Measurements from ENCODE around the gene GPC1. TPM values are rescaled to one million over a fixed set of nuclear protein-coding genes. Genes with fewer than 3 reads are reported as not detected.
A peak's percentile ranks its signal among the peaks of the same experiment; 100 is the strongest.

GPC1 gene
- total RNA-seq, 1 donor from 2014 or later, result 58.0 TPM

- no peak overlapping the region for H3K4me3 Mint-ChIP-seq
- DNase-seq (ENCODE audit: extremely low spot score, unreplicated experiment), result peak; percentile 50
- H3K27me3 Mint-ChIP-seq, result peaks cover 6% of the 10 kb centered on the region
- no peak for TF ChIP-seq CTCF (conservative IDR thresholded peaks at IDR 0.05)
- H3K4me1 Mint-ChIP-seq (ENCODE audit: unreplicated experiment), result no peaks in the 10 kb centered on the region
- no peak overlapping the region for H3K27ac Mint-ChIP-seq
- H3K9me3 Mint-ChIP-seq, result no peaks in the 10 kb centered on the region
- H3K36me3 Mint-ChIP-seq, result no peaks in the 10 kb centered on the region
These were observed 24.7 kb upstream of the GPC1 start for GRCh38 chr2:240410808-240411207.

DNA sequence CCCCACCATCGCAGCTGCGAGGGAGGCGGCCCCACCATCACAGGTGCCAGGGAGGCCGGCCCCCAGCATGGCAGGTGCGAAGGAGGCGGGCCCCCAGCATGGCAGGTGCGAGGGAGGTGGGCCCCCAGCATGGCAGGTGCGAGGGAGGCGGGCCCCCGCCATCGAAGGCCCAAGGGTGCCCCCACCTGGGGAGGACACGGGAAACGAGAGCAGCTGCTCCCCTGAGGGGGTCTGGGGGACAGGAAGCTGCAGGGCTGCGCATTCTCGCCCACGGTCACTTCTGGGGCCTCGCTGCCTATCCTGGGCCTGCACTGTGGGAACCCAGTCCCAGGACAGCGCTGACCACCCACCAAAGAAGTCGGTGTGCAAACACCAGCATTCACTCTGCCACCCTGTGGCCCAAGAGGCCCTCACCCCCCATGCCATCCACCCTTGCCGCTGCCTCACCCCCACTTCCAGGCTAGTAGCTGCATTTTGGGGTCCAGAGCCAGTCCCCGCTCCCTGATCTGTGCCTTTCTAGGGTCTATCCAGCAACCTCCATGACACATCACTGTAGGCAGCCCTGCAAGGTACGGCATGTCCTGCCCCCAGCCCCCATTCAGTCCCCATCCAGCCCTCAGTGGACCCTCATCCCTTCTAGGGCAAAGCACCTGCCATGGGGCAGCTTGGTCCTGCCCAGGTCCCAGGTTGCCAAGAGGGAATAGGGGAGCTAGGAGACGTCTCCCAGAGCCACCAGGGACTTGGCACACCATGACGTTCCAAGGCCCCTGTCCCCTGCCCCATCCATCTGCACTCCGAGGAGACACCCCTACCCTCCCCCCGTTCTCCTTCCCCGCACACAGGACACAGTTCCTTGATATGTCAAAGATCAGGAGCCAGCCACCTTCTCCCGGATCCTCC is 24.0 kb upstream of the GPC1 start:
- H3K9me3 Mint-ChIP-seq, result no peaks in the 10 kb centered on the region
- peaks cover 6% of the 10 kb centered on the region for H3K27me3 Mint-ChIP-seq
- DNase-seq (ENCODE audit: extremely low spot score, unreplicated experiment), result peak; percentile 58
- H3K36me3 Mint-ChIP-seq, result no peaks in the 10 kb centered on the region
- no peak overlapping the region for H3K4me3 Mint-ChIP-seq
- no peak for TF ChIP-seq CTCF (conservative IDR thresholded peaks at IDR 0.05)
- H3K27ac Mint-ChIP-seq, result no peak overlapping the region
- no peaks in the 10 kb centered on the region for H3K4me1 Mint-ChIP-seq (ENCODE audit: unreplicated experiment)

GRCh38 chr2:240412211-240412861 is 23.1 kb upstream of the GPC1 start:
- H3K36me3 Mint-ChIP-seq, result no peaks in the 10 kb centered on the region
- no peak overlapping the region for H3K4me3 Mint-ChIP-seq
- H3K27ac Mint-ChIP-seq, result no peak overlapping the region
- no peaks in the 10 kb centered on the region for H3K9me3 Mint-ChIP-seq
- peak; percentile 65 for DNase-seq (ENCODE audit: extremely low spot score, unreplicated experiment)
- TF ChIP-seq CTCF (conservative IDR thresholded peaks at IDR 0.05), result no peak
- peaks cover 6% of the 10 kb centered on the region for H3K27me3 Mint-ChIP-seq
- H3K4me1 Mint-ChIP-seq (ENCODE audit: unreplicated experiment), result no peaks in the 10 kb centered on the region

DNA sequence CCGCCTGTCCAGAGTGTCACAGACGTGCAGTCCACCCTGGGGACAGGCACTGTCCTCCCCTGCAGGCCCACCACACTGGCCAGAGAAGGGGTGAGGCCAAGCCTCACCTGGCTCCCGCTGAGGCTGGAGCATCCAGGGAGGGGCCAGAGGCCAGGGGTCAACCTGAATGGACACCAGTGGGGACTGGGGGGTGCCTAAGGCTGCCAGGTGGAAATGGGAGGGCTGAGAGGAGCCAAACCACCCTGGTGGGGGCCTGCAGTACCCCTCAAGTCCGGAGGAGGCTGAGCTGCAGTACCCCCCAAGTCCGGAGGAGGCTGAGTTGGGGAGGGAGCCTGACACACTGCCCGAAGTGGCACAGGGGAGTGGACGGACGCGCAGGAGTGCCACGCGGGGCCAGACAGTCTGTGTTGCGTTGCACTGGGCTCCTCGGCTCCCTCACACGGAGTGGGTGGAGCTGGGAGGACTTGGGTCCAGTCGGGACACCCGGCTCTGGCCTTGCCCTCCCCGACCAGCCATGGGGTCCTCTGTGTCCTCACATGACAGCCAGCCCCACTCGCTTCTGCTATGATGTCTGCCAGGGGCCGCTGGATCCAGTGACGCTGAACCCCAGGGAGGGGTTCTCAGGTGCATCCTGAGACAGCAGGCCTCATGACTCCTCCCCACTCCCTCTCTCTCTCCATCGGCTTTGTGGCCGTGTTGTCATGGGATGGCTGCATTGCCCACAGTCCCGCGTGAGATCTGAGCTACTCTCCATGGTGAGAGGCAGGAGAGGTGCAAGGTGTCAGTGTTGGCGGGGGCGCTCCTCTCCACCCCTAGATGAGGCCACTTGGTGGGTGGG is 22.3 kb upstream of the GPC1 start:
- H3K4me1 Mint-ChIP-seq (ENCODE audit: unreplicated experiment), result no peaks in the 10 kb centered on the region
- no peaks in the 10 kb centered on the region for H3K9me3 Mint-ChIP-seq
- no peaks in the 10 kb centered on the region for H3K36me3 Mint-ChIP-seq
- H3K4me3 Mint-ChIP-seq, result no peak overlapping the region
- H3K27me3 Mint-ChIP-seq, result peaks cover 6% of the 10 kb centered on the region
- TF ChIP-seq CTCF (conservative IDR thresholded peaks at IDR 0.05), result no peak
- H3K27ac Mint-ChIP-seq, result no peak overlapping the region
- peak; percentile 68 for DNase-seq (ENCODE audit: extremely low spot score, unreplicated experiment)

DNA sequence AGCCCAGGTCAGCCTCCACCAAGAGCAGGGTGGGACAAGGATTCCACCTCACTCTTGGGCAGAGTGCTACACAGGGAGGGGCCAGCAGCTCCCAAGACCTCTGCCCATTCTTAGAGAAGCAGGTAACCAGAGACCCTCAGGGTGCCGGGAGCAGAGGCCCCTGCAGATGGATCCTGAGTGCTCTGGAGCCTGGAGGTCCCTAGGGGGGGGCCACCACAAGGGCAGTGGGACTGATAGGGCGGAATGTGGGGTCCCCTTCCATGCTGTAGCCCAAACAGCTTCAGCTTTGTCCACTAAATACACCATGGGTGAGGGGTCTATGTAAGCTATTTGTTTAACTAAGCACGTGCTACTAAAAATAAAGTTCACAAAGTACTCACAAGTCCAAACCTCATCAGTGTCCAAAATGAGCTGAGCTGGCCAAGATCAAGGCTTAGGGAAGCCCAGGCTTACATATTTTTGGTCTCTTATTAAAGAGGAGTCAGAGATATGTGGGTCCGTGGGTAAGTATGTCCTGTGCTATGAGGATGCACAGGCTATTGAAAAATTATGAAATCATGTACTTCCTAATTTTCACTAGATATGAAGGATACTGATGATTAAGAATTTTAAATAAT is 21.5 kb upstream of the GPC1 start:
- peaks cover 6% of the 10 kb centered on the region for H3K27me3 Mint-ChIP-seq
- peak; percentile 48 for DNase-seq (ENCODE audit: extremely low spot score, unreplicated experiment)
- TF ChIP-seq CTCF (conservative IDR thresholded peaks at IDR 0.05), result no peak
- no peaks in the 10 kb centered on the region for H3K36me3 Mint-ChIP-seq
- no peaks in the 10 kb centered on the region for H3K4me1 Mint-ChIP-seq (ENCODE audit: unreplicated experiment)
- H3K4me3 Mint-ChIP-seq, result no peak overlapping the region
- no peak overlapping the region for H3K27ac Mint-ChIP-seq
- no peaks in the 10 kb centered on the region for H3K9me3 Mint-ChIP-seq
